Neural progenitor cell (in vitro differentiated cells): Measurements from ENCODE around the gene ADCY9. TPM values are rescaled to one million over a fixed set of nuclear protein-coding genes. Genes with fewer than 3 reads are reported as not detected.
"Not testable (repeated sequence)": the region's sequence is repeated elsewhere in the genome, so short reads cannot be mapped to it uniquely, and the experiment has no call there.

Experiments
- DNase-seq: peaks from one replicate; pipeline ENCODE4 v3.0.0-alpha.2; 2016; ENCODE audit warnings: low spot score
- H2AFZ ChIP-seq: fragments of 200-600 bp; sonication (generic); replicated peaks from 2 replicates; pipeline ENCODE4 v1.6.1; 2016; ENCODE audit warnings: antibody characterized with exemption
- H3F3A ChIP-seq: fragments of 200-600 bp; sonication (generic); 2 replicates; pipeline ENCODE4 v1.6.1; 2016; ENCODE audit warnings: antibody characterized with exemption, low read depth
- H3K27ac ChIP-seq: fragments of 200-600 bp; sonication (generic); 2 replicates; pipeline ENCODE4 v1.5.1; 2016; ENCODE audit warnings: mild to moderate bottlenecking
- H3K27me3 ChIP-seq: fragments of 200-600 bp; sonication (generic); 2 replicates; pipeline ENCODE4 v1.6.1; 2016; ENCODE audit warnings: mild to moderate bottlenecking, moderate library complexity
- H3K36me3 ChIP-seq: fragments of 200-600 bp; sonication (generic); 2 replicates; pipeline ENCODE4 v1.5.1; 2016
- H3K4me1 ChIP-seq: fragments of 200-600 bp; sonication (generic); 2 replicates; pipeline ENCODE4 v1.6.1; 2016; ENCODE audit warnings: mixed run types
- H3K4me2 ChIP-seq: fragments of 200-600 bp; sonication (generic); 2 replicates; pipeline ENCODE4 v1.6.1; 2016
- H3K4me3 ChIP-seq: fragments of 200-600 bp; sonication (generic); 2 replicates; pipeline ENCODE4 v1.5.1; 2016
- H3K79me2 ChIP-seq: fragments of 200-600 bp; sonication (generic); 2 replicates; pipeline ENCODE4 v1.6.1; 2016; ENCODE audit warnings: low read depth
- H3K9ac ChIP-seq: fragments of 200-600 bp; sonication (generic); 2 replicates; pipeline ENCODE4 v1.6.1; 2016
- H3K9me3 ChIP-seq: fragments of 200-600 bp; sonication (generic); 2 replicates; pipeline ENCODE4 v1.5.1; 2016; ENCODE audit warnings: low read depth
- H4K20me1 ChIP-seq: fragments of 200-600 bp; sonication (generic); 2 replicates; pipeline ENCODE4 v1.6.1; 2016; ENCODE audit warnings: low read depth
- H3K27ac Mint-ChIP-seq: 3 replicates; pipeline ENCODE4 v1.8.0; 2021; ENCODE audit warnings: mixed read lengths
- H3K27me3 Mint-ChIP-seq: 2 replicates; pipeline ENCODE4 v1.8.0; 2022; ENCODE audit warnings: low read depth, mild to moderate bottlenecking, inconsistent platforms, moderate library complexity, mixed read lengths; ENCODE audit not compliant: insufficient read depth
- H3K36me3 Mint-ChIP-seq: 3 replicates; pipeline ENCODE4 v1.8.0; 2021; ENCODE audit warnings: mixed read lengths
- H3K4me1 Mint-ChIP-seq: 3 replicates; pipeline ENCODE4 v1.8.0; 2021; ENCODE audit warnings: mixed read lengths
- H3K4me3 Mint-ChIP-seq: 3 replicates; pipeline ENCODE4 v1.8.0; 2021; ENCODE audit warnings: mild to moderate bottlenecking, moderate library complexity, mixed read lengths
- H3K9me3 Mint-ChIP-seq: 3 replicates; pipeline ENCODE4 v1.8.0; 2020; ENCODE audit warnings: mixed read lengths
- CTCF ChIP-seq: fragments of 200-600 bp; sonication (generic); IDR thresholded peaks from 2 replicates; pipeline ENCODE4 v1.5.1; 2017; ENCODE audit warnings: antibody characterized with exemption, mild to moderate bottlenecking
- EZH2 ChIP-seq: fragments of 200-600 bp; sonication (generic); IDR thresholded peaks from 2 replicates; pipeline ENCODE4 v1.6.1; 2017; ENCODE audit warnings: antibody characterized with exemption, mild to moderate bottlenecking, moderate library complexity
- EZH2phosphoT487 ChIP-seq: fragments of 200-600 bp; sonication (generic); IDR thresholded peaks from 2 replicates; pipeline ENCODE4 v1.6.1; 2017; ENCODE audit warnings: antibody characterized with exemption
- total RNA-seq: library from RNA; depleted of rRNA; stranded (reverse); fragments of >200 nt; gene quantifications from 2 replicates; pipeline ENCODE4 v1.2.3, GENCODE V29; 2015; ENCODE audit warnings: low replicate concordance

Gene ADCY9
- total RNA-seq, 1 donor from 2014 or later = 1.2 TPM

GRCh38 chr16:4158143-4159093 is 42.2 kb upstream of the ADCY9 start:
- no peak overlapping the region for H3K27ac Mint-ChIP-seq

GRCh38 chr16:4157376-4157825 is 41.2 kb upstream of the ADCY9 start:
- Histone ChIP-seq H4K20me1 (no peaks in the 10 kb centered on the region), H3K27ac (no peak overlapping the region), H3K9ac (no peak overlapping the region), H3K9me3 (no peaks in the 10 kb centered on the region), H3K27me3 (no peaks in the 10 kb centered on the region), H3K79me2 (no peaks in the 10 kb centered on the region), H3F3A (no peaks in the 10 kb centered on the region), H2AFZ (no peak overlapping the region), H3K4me1 (no peaks in the 10 kb centered on the region), H3K36me3 (no peaks in the 10 kb centered on the region), H3K4me3 (no peak overlapping the region), H3K4me2 (no peak overlapping the region)
- TF ChIP-seq EZH2 (no peak), CTCF (no peak), EZH2phosphoT487 (no peak)
- Mint-ChIP-seq H3K27ac (no peak overlapping the region), H3K27me3 (peaks cover 3% of the 10 kb centered on the region), H3K36me3 (no peaks in the 10 kb centered on the region), H3K4me1 (no peaks in the 10 kb centered on the region), H3K4me3 (no peak overlapping the region), H3K9me3 (no peaks in the 10 kb centered on the region)
- DNase-seq = no peak

More at GRCh38 chr16:4158143-4159093, 42.2 kb upstream of the ADCY9 start:
- H3K79me2 ChIP-seq = no peaks in the 10 kb centered on the region
- H3K4me1 ChIP-seq = no peaks in the 10 kb centered on the region
- H3K27me3 ChIP-seq = no peaks in the 10 kb centered on the region
- no peak overlapping the region for H2AFZ ChIP-seq
- Mint-ChIP-seq H3K4me3 (no peak overlapping the region), H3K4me1 (no peaks in the 10 kb centered on the region), H3K27me3 (peaks cover 2% of the 10 kb centered on the region), H3K9me3 (no peaks in the 10 kb centered on the region), H3K36me3 (no peaks in the 10 kb centered on the region)
- H3K36me3 ChIP-seq = no peaks in the 10 kb centered on the region
- no peak overlapping the region for H3K27ac ChIP-seq
- H3K4me2 ChIP-seq = no peak overlapping the region
- H3K9me3 ChIP-seq = no peaks in the 10 kb centered on the region
- no peaks in the 10 kb centered on the region for H4K20me1 ChIP-seq
- no peaks in the 10 kb centered on the region for H3F3A ChIP-seq
- no peak for TF ChIP-seq EZH2phosphoT487
- no peak for TF ChIP-seq EZH2
- TF ChIP-seq CTCF = no peak
- H3K4me3 ChIP-seq = no peak overlapping the region
- H3K9ac ChIP-seq = no peak overlapping the region
- DNase-seq = no peak

- H3K79me2 ChIP-seq, H3K9me3 ChIP-seq, H3K27me3 Mint-ChIP-seq, H3K27me3 ChIP-seq, DNase-seq, H3K4me1 ChIP-seq, H4K20me1 ChIP-seq, H3K27ac Mint-ChIP-seq, H3K36me3 ChIP-seq, H3K4me2 ChIP-seq, H3K4me3 Mint-ChIP-seq, H3K9ac ChIP-seq, H3F3A ChIP-seq, H3K27ac ChIP-seq, H3K4me1 Mint-ChIP-seq, H3K4me3 ChIP-seq, H3K36me3 Mint-ChIP-seq, H2AFZ ChIP-seq, H3K9me3 Mint-ChIP-seq: not testable (repeated sequence)
Measured at GRCh38 chr16:4156503-4156902, 40.3 kb upstream of the ADCY9 start.

DNA sequence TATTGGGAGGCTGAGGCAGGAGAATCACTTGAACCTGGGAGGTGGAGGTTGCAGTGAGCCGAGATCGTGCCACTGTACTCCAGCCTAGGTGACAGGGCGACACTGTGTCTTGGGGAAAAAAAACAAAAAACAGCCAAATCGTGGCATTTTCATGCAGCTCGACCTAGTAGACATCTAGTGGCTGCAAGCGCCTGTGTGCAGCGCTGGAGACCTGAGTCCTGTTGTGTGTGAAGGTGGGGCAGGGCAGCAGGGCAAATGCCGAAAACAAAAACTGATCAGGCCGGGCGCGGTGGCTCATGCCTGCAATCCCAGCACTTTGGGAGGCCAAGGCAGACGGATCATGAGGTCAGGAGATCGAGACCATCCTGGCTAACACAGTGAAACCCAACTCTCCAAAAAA is 37.1 kb upstream of the ADCY9 start:
- not testable (repeated sequence) for H3K4me2 ChIP-seq, H3K27ac ChIP-seq, H3K36me3 ChIP-seq, H3K27me3 Mint-ChIP-seq, H3K4me3 Mint-ChIP-seq, H3K36me3 Mint-ChIP-seq, H3K27ac Mint-ChIP-seq, H3K9me3 ChIP-seq, H3K79me2 ChIP-seq, H3K4me1 ChIP-seq, H2AFZ ChIP-seq, H3K4me1 Mint-ChIP-seq, DNase-seq, H4K20me1 ChIP-seq, H3K4me3 ChIP-seq, H3F3A ChIP-seq, H3K9ac ChIP-seq, H3K9me3 Mint-ChIP-seq, H3K27me3 ChIP-seq
